Subcutaneous adipose tissue (tissue), 4 donors: ENCODE measurements around the gene LHFPL2. TPM values are rescaled to one million over a fixed set of nuclear protein-coding genes. Genes with fewer than 3 reads are reported as not detected.

Experiments
- CTCF ChIP-seq: fragments of 450-650 bp; IDR thresholded peaks from one replicate; pipeline ENCODE4 v1.5.1; 2016; ENCODE audit warnings: low read depth, mild to moderate bottlenecking, control low read depth, antibody characterized with exemption, moderate library complexity
- total RNA-seq, 4 donors: library from RNA; depleted of rRNA; stranded (reverse); fragments of >200 nt; gene quantifications; one replicate each; pipeline ENCODE4 v1.1.0, GENCODE V29; 2016

LHFPL2 gene
- total RNA-seq, 4 donors from 2014 or later = 18.5 to 104 (median 30.0) TPM

GRCh38 chr5:78522476-78523260 is 125.9 kb downstream of the LHFPL2 start:
- TF ChIP-seq CTCF = no peak

GRCh38 chr5:78521455-78521854 is 127.1 kb downstream of the LHFPL2 start:
- TF ChIP-seq CTCF = no peak

GRCh38 chr5:78519198-78519941 is 129.2 kb downstream of the LHFPL2 start:
- no peak for TF ChIP-seq CTCF

- no peak for TF ChIP-seq CTCF
These were observed 130.0 kb downstream of the LHFPL2 start for GRCh38 chr5:78518365-78519197.

GRCh38 chr5:78515670-78516069 is 132.9 kb downstream of the LHFPL2 start:
- TF ChIP-seq CTCF = no peak

DNA sequence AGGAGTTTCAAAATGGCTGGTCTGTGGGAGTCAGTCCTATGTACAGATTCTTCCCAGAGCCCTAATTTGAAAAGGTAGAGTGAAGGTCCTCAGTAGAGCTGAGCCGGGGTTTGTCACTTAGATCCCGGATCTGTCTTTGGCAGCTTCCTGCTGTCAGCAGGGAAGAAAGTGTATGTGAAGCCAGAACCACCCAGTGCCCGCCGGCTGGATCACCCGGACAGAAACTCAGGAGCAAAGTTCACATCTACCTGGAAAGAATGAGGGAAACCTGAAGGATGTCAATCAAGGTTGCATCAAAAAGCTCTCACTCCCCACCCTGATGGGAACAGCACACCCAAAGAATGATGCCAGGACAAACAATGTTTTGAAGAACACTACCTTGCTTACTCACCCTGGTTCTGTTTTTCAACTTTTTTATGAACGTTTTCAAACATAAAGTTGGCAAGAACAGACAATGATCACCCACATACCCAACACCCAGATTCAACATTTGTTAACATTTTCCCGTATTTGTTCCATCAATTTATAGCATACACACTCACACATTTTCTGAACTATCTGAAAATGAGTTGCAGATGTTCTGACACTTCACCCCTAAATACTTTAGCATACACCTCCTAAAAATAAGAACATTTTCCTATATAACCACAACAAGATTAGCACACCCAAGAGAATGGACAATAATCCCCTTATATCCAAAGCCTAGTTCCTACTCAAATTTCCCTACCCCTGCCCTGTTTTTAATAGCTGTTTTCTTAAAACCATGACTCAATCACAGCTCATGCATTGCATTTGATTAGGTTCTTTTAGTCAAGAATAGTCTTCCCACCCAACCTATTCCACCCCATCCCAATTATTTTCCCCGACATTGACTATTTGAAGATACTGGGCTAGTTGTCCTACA is 133.9 kb downstream of the LHFPL2 start:
- no peak for TF ChIP-seq CTCF
